Kidney epithelial cell (primary cell): Measurements from ENCODE around the gene MAN1B1. TPM values are rescaled to one million over a fixed set of nuclear protein-coding genes. Genes with fewer than 3 reads are reported as not detected.
"Not testable (repeated sequence)": the region's sequence is repeated elsewhere in the genome, so short reads cannot be mapped to it uniquely, and the experiment has no call there.

Experiments
- DNase-seq: peaks from one replicate; pipeline ENCODE4 v3.0.0-alpha.2; 2010; ENCODE audit warnings: low read depth
- H3K27me3 ChIP-seq: 2 replicates; pipeline ENCODE4 v1.6.0; 2011; ENCODE audit warnings: low read length; ENCODE audit not compliant: control insufficient read depth, insufficient read depth
- H3K36me3 ChIP-seq: 2 replicates; pipeline ENCODE4 v1.5.1; 2011; ENCODE audit warnings: low read length; ENCODE audit not compliant: control insufficient read depth, insufficient read depth
- H3K4me3 ChIP-seq: 2 replicates; pipeline ENCODE4 v1.5.1; 2011; ENCODE audit warnings: low read depth, mild to moderate bottlenecking, control low read depth, low read length
- CTCF ChIP-seq: IDR thresholded peaks from 2 replicates; pipeline ENCODE4 v1.5.1; 2011; ENCODE audit warnings: mild to moderate bottlenecking, moderate library complexity, low read length, control low read depth, inconsistent platforms; ENCODE audit not compliant: insufficient read depth, poor library complexity, severe bottlenecking
- total RNA-seq: library from RNA; depleted of rRNA; stranded (reverse); fragments of >200 nt; gene quantifications from 2 replicates; pipeline ENCODE4 v1.2.3, GENCODE V29; 2015

MAN1B1 gene
- total RNA-seq, 1 donor from 2014 or later, result 76.8 TPM

DNA sequence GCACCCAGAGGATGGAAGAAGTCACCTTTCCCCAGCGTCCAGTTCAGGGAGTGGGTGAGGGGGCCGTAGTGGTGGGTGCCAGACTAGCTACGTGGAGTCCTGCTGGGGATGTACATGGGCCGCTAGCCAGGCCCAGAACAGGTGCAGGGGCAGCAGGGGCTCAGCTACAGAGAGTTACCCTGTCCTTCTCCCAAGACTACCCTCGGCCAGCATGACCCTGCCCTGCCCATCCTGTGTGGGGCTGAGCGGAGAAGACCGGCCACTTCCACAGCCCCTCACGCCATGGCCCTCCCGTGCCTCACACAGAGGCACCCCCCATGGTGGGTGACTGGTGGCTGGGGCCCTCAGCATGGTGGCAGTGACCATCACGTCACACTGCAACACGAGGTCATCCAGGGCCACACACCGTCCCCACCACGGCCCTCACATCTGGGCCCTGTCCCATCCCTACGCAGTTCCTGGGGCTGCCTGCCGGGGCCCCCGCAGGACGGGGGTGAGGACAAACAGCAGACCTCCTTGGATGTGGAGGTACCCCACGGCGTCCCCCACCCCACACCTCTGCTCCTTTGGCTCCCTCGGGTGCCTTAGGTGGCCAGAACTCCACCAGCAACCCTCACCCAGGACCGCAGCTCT lies 28.7 kb downstream of the MAN1B1 start:
- TF ChIP-seq CTCF, result peak; percentile 3
- no peak overlapping the region for H3K4me3 ChIP-seq
- no peak for DNase-seq
- H3K36me3 ChIP-seq, result no peaks in the 10 kb centered on the region
- H3K27me3 ChIP-seq, result no peaks in the 10 kb centered on the region

DNA sequence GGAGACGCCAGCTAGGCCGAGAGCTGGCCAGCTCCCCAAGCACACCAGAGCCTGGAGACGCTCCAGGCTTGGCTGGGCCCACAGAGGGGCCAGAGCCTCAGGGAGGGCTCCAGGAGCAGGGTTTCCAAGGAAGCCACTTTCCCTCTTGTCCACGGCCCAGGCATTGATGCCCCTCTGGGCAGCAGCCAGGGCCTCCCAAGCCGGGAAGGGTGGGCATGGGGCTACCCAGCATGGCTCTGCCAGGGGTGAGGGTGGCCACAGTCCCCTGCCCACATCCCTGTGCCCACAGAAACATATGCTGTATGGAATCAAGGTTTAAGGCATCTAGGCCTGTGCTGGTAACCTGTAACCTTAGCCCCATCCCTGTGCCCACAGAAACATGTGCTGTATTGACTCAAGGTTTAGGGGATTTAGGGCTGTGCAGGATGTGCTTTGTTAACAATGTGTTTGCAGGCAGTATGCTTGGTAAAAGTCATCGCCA lies 29.3 kb downstream of the MAN1B1 start:
- TF ChIP-seq CTCF, result no peak
- Histone ChIP-seq H3K36me3 (no peaks in the 10 kb centered on the region), H3K4me3 (no peak overlapping the region), H3K27me3 (no peaks in the 10 kb centered on the region)
- no peak for DNase-seq

- Histone ChIP-seq H3K36me3 (no peaks in the 10 kb centered on the region), H3K4me3 (no peak overlapping the region), H3K27me3 (no peaks in the 10 kb centered on the region)
- TF ChIP-seq CTCF, result no peak
- DNase-seq, result no peak
Measured at GRCh38 chr9:137116728-137117127, 29.9 kb downstream of the MAN1B1 start.

DNA sequence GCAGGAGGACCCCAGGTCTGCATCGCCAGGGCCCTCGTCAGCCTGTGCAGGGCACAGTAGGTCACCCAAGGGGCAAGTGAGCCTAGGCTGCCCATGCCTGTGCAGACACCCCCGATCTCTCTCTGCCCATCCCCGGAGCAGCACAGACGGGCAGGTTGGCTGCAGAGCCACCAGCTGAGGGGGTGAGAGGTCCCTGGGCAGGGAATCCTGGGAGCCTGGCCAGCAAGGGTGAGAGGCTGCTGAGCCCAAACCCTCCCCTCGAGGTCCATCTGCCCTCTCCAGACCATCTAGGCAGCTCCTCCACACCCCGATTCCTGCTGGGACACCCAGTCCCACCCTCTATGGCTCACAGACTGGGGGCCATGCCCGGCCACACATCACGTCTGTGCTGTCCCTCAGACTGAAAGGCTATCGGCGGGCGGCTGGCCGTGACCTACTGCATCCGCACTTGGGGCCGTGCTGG lies 30.5 kb downstream of the MAN1B1 start:
- Histone ChIP-seq H3K4me3 (no peak overlapping the region), H3K27me3 (no peaks in the 10 kb centered on the region), H3K36me3 (no peaks in the 10 kb centered on the region)
- TF ChIP-seq CTCF, result no peak
- DNase-seq, result no peak

GRCh38 chr9:137118092-137118603 lies 31.4 kb downstream of the MAN1B1 start:
- H3K4me3 ChIP-seq, H3K36me3 ChIP-seq, DNase-seq, H3K27me3 ChIP-seq: not testable (repeated sequence)

DNA sequence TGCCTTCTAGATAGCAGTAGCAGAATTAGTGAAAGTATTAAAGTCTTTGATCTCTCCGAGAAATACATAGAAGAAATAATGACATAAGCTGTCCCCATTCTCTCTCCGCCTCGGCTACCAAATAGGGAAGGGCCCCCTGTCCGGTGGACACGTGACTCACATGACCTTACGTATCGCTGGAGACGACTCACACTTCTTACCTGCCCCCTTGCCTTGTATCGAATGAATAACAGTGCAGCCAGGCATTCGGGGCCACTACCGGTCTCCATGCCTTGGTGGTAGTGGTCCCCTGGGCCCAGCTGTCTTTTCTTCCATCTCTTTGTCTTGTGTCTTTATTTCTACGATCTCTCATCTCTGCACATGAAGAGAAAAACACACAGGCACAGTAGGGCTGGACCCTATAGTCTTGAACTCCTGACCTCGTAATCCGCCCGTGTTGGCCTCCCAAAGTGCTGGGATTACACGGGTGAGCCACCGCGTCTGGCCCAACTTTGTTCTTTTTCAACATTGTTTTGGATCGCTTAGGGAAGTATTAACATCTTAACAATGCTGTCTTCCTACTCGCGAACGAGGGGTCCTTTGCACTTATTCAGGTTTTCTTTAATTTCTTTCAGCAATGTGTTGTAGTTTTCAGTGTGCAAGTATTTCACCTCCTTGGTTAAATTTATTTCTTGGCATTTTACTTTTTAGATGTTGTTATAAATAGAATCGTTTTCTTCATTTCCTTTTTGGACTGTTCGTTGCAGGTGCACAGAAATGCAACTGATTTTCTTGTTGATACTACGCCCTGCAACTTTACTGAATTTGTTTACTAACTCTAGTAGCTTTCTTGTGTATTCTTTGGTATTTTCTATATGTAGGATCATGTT lies 35.4 kb downstream of the MAN1B1 start:
- DNase-seq, H3K36me3 ChIP-seq, H3K4me3 ChIP-seq, H3K27me3 ChIP-seq: not testable (repeated sequence)

GRCh38 chr9:137122796-137123467 lies 36.1 kb downstream of the MAN1B1 start:
- not testable (repeated sequence) for H3K27me3 ChIP-seq, H3K4me3 ChIP-seq, DNase-seq, H3K36me3 ChIP-seq
